ENCODE data around the gene PRSS35.

PRSS35 gene

GRCh38 chr6:83470001-83470400 is 42.3 kb upstream of the PRSS35 start:
- Histone ChIP-seq H3K4me3 (ENCODE audit: low read depth, low read length) (no peak overlapping the region), H3K27ac (no peak overlapping the region), H3K36me3 (no peaks in the 10 kb centered on the region), H3K27me3 (ENCODE audit: insufficient read depth, low read depth, severe bottlenecking) (no peaks in the 10 kb centered on the region), H3K9me3 (ENCODE audit: severe bottlenecking) (no peaks in the 10 kb centered on the region)
- DNase-seq: no peak
- TF ChIP-seq CTCF (IDR thresholded peaks at IDR 0.05; ENCODE audit: low read depth, low read length): no peak

- Histone ChIP-seq H3K27me3 (ENCODE audit: insufficient read depth, low read depth, severe bottlenecking) (no peaks in the 10 kb centered on the region), H3K4me3 (ENCODE audit: low read depth, low read length) (no peak overlapping the region), H3K36me3 (no peaks in the 10 kb centered on the region), H3K9me3 (ENCODE audit: severe bottlenecking) (no peaks in the 10 kb centered on the region), H3K27ac (no peak overlapping the region)
- TF ChIP-seq CTCF (IDR thresholded peaks at IDR 0.05; ENCODE audit: low read depth, low read length): no peak
- DNase-seq: no peak
Measured at GRCh38 chr6:83470587-83470986, 41.7 kb upstream of the PRSS35 start.

- Histone ChIP-seq H3K4me3 (ENCODE audit: low read depth, low read length) (no peak overlapping the region), H3K9me3 (ENCODE audit: severe bottlenecking) (no peaks in the 10 kb centered on the region), H3K27me3 (ENCODE audit: insufficient read depth, low read depth, severe bottlenecking) (no peaks in the 10 kb centered on the region), H3K27ac (no peak overlapping the region), H3K36me3 (no peaks in the 10 kb centered on the region)
- DNase-seq: no peak
- no peak for TF ChIP-seq CTCF (IDR thresholded peaks at IDR 0.05; ENCODE audit: low read depth, low read length)
Measured at GRCh38 chr6:83472767-83473166, 39.6 kb upstream of the PRSS35 start.

- H3K36me3 ChIP-seq: no peaks in the 10 kb centered on the region
- no peak overlapping the region for H3K4me3 ChIP-seq (ENCODE audit: low read depth, low read length)
- TF ChIP-seq CTCF (IDR thresholded peaks at IDR 0.05; ENCODE audit: low read depth, low read length): no peak
- no peaks in the 10 kb centered on the region for H3K9me3 ChIP-seq (ENCODE audit: severe bottlenecking)
- H3K27ac ChIP-seq: no peak overlapping the region
- H3K27me3 ChIP-seq (ENCODE audit: insufficient read depth, low read depth, severe bottlenecking): no peaks in the 10 kb centered on the region
- DNase-seq: no peak
Measured at GRCh38 chr6:83474309-83474708, 38.0 kb upstream of the PRSS35 start.

- H3K27ac ChIP-seq: no peak overlapping the region
- no peak for DNase-seq
- no peaks in the 10 kb centered on the region for H3K27me3 ChIP-seq (ENCODE audit: insufficient read depth, low read depth, severe bottlenecking)
- H3K36me3 ChIP-seq: no peaks in the 10 kb centered on the region
- no peak for TF ChIP-seq CTCF (IDR thresholded peaks at IDR 0.05; ENCODE audit: low read depth, low read length)
- H3K9me3 ChIP-seq (ENCODE audit: severe bottlenecking): no peaks in the 10 kb centered on the region
- H3K4me3 ChIP-seq (ENCODE audit: low read depth, low read length): no peak overlapping the region
Measured at GRCh38 chr6:83476971-83477370, 35.4 kb upstream of the PRSS35 start.

- H3K4me3 ChIP-seq (ENCODE audit: low read depth, low read length): no peak overlapping the region
- H3K27me3 ChIP-seq (ENCODE audit: insufficient read depth, low read depth, severe bottlenecking): no peaks in the 10 kb centered on the region
- H3K36me3 ChIP-seq: no peaks in the 10 kb centered on the region
- no peaks in the 10 kb centered on the region for H3K9me3 ChIP-seq (ENCODE audit: severe bottlenecking)
- TF ChIP-seq CTCF (IDR thresholded peaks at IDR 0.05; ENCODE audit: low read depth, low read length): no peak
- H3K27ac ChIP-seq: no peak overlapping the region
- no peak for DNase-seq
Measured at GRCh38 chr6:83479389-83479788, 32.9 kb upstream of the PRSS35 start.
